CD14-positive monocyte (primary cell): ENCODE measurements around the gene GSC. TPM values are rescaled to one million over a fixed set of nuclear protein-coding genes. Genes with fewer than 3 reads are reported as not detected.

Experiments used
- DNase-seq, 3 donors: peaks; one replicate each; pipeline ENCODE4 v3.0.0-alpha.2; 2011 to 2022
- H2AFZ ChIP-seq: 2 replicates; pipeline ENCODE4 v1.6.0; 2012; ENCODE audit warnings: mild to moderate bottlenecking, low read depth, low read length, inconsistent platforms; ENCODE audit not compliant: insufficient read depth, poor library complexity, severe bottlenecking
- H3K27ac ChIP-seq, 2 donors: 1 replicate in 1 of 2; 2 replicates in 1 of 2; pipeline ENCODE4 v1.5.1; 2012 to 2013; ENCODE audit warnings: low read length in 2 of 2, control low read depth in 1 of 2, inconsistent platforms in 1 of 2, low read depth in 1 of 2, mild to moderate bottlenecking in 1 of 2
- H3K27me3 ChIP-seq, 2 donors: one replicate each; pipeline versions ENCODE4 v1.6.0 to v1.6.1; 2011 to 2013; ENCODE audit warnings: low read length in 2 of 2; ENCODE audit not compliant: control insufficient read depth in 2 of 2, insufficient read depth in 2 of 2
- H3K36me3 ChIP-seq, 2 donors: replicated peaks in 1 of 2; 1 replicate in 1 of 2; 2 replicates in 1 of 2; pipeline versions ENCODE4 v1.5.1 to v1.6.1; 2012 to 2013; ENCODE audit warnings: low read length in 2 of 2, control low read depth in 1 of 2, inconsistent platforms in 1 of 2, mild to moderate bottlenecking in 1 of 2; ENCODE audit not compliant: insufficient read depth in 2 of 2, control insufficient read depth in 1 of 2
- H3K4me1 ChIP-seq, 2 donors: 1 replicate in 1 of 2; 2 replicates in 1 of 2; pipeline versions ENCODE4 v1.5.1 to v1.6.1; 2012 to 2013; ENCODE audit warnings: low read length in 2 of 2, control low read depth in 1 of 2, inconsistent platforms in 1 of 2, mild to moderate bottlenecking in 1 of 2, moderate library complexity in 1 of 2; ENCODE audit not compliant: insufficient read depth in 2 of 2, control insufficient read depth in 1 of 2
- H3K4me2 ChIP-seq: replicated peaks from 2 replicates; pipeline ENCODE3; 2012; ENCODE audit warnings: low read length, moderate library complexity, mild to moderate bottlenecking; ENCODE audit not compliant: poor library complexity, severe bottlenecking; ENCODE audit errors: extremely low read depth
- H3K4me3 ChIP-seq, 3 experiments: fragments of 200-600 bp in 1 of 3; sonication (generic) in 1 of 3; replicated peaks in 1 of 3; 1 replicate in 2 of 3; 2 replicates in 1 of 3; pipeline ENCODE4 v1.5.1; 2011 to 2013; ENCODE audit warnings: low read length in 3 of 3, mild to moderate bottlenecking in 3 of 3, control low read depth in 2 of 3, low read depth in 2 of 3, inconsistent platforms in 1 of 3, moderate library complexity in 1 of 3
- H3K79me2 ChIP-seq: 2 replicates; pipeline ENCODE4 v1.6.0; 2012; ENCODE audit warnings: mild to moderate bottlenecking, control low read depth, inconsistent platforms, low read length, moderate library complexity; ENCODE audit not compliant: insufficient read depth
- H3K9ac ChIP-seq: 2 replicates; pipeline ENCODE4 v1.6.0; 2017; ENCODE audit warnings: low read length, mild to moderate bottlenecking; ENCODE audit not compliant: insufficient read depth, poor library complexity, severe bottlenecking
- H3K9me3 ChIP-seq, 2 donors: replicated peaks in 1 of 2; 1 replicate in 1 of 2; 2 replicates in 1 of 2; pipeline versions ENCODE4 v1.5.1 to v1.6.1; 2012 to 2013; ENCODE audit warnings: low read length in 2 of 2, control low read depth in 1 of 2; ENCODE audit not compliant: control insufficient read depth in 1 of 2, insufficient read depth in 1 of 2
- H4K20me1 ChIP-seq: 2 replicates; pipeline ENCODE4 v1.6.0; 2012; ENCODE audit warnings: mild to moderate bottlenecking, low read length, control low read depth, moderate library complexity; ENCODE audit not compliant: insufficient read depth
- H3K27ac Mint-ChIP-seq, 7 donors: one replicate each; pipeline ENCODE4 v1.8.0; 2020; ENCODE audit warnings: mild to moderate bottlenecking in 7 of 7, mixed read lengths in 7 of 7, moderate library complexity in 6 of 7, inconsistent platforms in 2 of 7
- H3K27me3 Mint-ChIP-seq, 3 donors: one replicate each; pipeline ENCODE4 v1.8.0; 2021 to 2022; ENCODE audit warnings: low read depth in 3 of 3, mild to moderate bottlenecking in 3 of 3, mixed read lengths in 3 of 3, moderate library complexity in 3 of 3, inconsistent platforms in 1 of 3
- H3K36me3 Mint-ChIP-seq, 2 donors: one replicate each; pipeline ENCODE4 v1.8.0; 2020; ENCODE audit warnings: mixed read lengths in 2 of 2, inconsistent platforms in 1 of 2, mild to moderate bottlenecking in 1 of 2
- H3K4me1 Mint-ChIP-seq: one replicate; pipeline ENCODE4 v1.8.0; 2020; ENCODE audit warnings: mild to moderate bottlenecking, mixed read lengths
- H3K4me3 Mint-ChIP-seq, 2 donors: one replicate each; pipeline ENCODE4 v1.8.0; 2020; ENCODE audit warnings: mild to moderate bottlenecking in 2 of 2, mixed read lengths in 2 of 2, moderate library complexity in 1 of 2
- H3K9me3 Mint-ChIP-seq, 7 donors: one replicate each; pipeline ENCODE4 v1.8.0; 2020 to 2022; ENCODE audit warnings: mixed read lengths in 7 of 7, mild to moderate bottlenecking in 6 of 7, moderate library complexity in 6 of 7, inconsistent platforms in 2 of 7
- WGBS: methylation state at CpG from one replicate; pipeline ENCODE4 v1.1.5; 2013; ENCODE audit warnings: missing lambda C conversion rate; ENCODE audit not compliant: insufficient coverage; 5-methylcytosine and 5-hydroxymethylcytosine counted together
- intact Hi-C, 2 donors: fragments of 100-400 bp; cut with micrococcal nuclease; formaldehyde crosslinking; loops; one replicate each; pipeline versions ENCODE4 v1.15.0 to v1.15.1; 2023
- polyA plus RNA-seq, 3 donors: library from polyadenylated mRNA; depleted of rRNA in 1 of 3; unstranded in 2 of 3; stranded (reverse) in 1 of 3; fragments of 300-500 nt in 2 of 3; fragments of >200 nt in 1 of 3; fragmentation: Illumina TruSeq in 2 of 3; gene quantifications; 1 replicate in 2 of 3; 2 replicates in 1 of 3; pipeline ENCODE4 v1.2.3, GENCODE V29; 2012 to 2021
- TF ChIP-seq, protein P1 (sequence below): fragments of 200-600 bp; IDR thresholded peaks from one replicate; pipeline ENCODE4 v1.8.0; 2022; ENCODE audit warnings: antibody characterized with exemption, mild to moderate bottlenecking

GSC gene
- polyA plus RNA-seq, 3 donors = not detected

DNA sequence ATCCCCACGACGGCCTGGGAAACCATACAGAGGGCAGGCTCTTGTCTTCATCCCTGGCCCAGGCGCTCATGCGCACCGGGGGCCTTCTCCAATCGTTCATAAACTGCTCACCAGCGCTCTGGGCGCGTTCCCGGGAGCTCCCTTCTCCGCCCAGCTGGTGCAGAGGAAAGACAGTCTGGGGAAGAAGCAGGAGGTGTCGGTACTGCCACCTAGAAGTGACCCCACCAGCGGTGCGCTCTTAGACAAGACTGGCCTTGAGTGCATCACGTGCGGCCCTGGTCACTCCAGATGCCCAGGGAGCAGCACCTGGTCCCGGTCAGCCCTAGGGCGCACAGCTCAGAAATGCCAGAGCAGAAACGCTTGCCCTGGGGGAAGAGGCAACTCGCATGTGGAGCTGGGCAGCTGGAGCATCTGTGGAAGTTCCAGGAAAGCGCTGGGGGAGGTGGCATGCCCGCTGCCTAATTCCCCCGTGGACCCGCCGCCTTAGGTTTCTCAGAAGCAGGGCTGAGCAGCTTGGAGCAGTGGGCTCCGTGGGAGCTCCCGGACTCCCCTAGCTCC lies 2.5 kb downstream of the GSC start:
- Histone ChIP-seq H3K4me3 (no peak overlapping the region), H3K4me2 (no peak overlapping the region), H3K27ac (no peak overlapping the region), H2AFZ (no peak overlapping the region), H3K36me3 (no peaks in the 10 kb centered on the region), H3K27me3 (peaks cover 79 to 93% of the 10 kb centered on the region in 2 donors), H3K9ac (no peak overlapping the region), H4K20me1 (no peaks in the 10 kb centered on the region), H3K79me2 (no peaks in the 10 kb centered on the region), H3K4me1 (peaks cover 18 to 24% of the 10 kb centered on the region in 2 donors), H3K9me3 (peaks cover 10 to 45% of the 10 kb centered on the region in 2 donors)
- Mint-ChIP-seq H3K27ac (no peak overlapping the region), H3K9me3 (peaks cover 2 to 33% (median 28%) of the 10 kb centered on the region in 7 donors), H3K36me3 (peaks cover 3 to 16% of the 10 kb centered on the region in 2 donors), H3K27me3 (peaks cover 89 to 99% (median 95%) of the 10 kb centered on the region in 3 donors), H3K4me1 (peaks cover 24% of the 10 kb centered on the region), H3K4me3 (peak overlapping the region in 1 of 2 donors; percentile 83)
- DNase-seq = no peak
- TF ChIP-seq, protein P1, sequence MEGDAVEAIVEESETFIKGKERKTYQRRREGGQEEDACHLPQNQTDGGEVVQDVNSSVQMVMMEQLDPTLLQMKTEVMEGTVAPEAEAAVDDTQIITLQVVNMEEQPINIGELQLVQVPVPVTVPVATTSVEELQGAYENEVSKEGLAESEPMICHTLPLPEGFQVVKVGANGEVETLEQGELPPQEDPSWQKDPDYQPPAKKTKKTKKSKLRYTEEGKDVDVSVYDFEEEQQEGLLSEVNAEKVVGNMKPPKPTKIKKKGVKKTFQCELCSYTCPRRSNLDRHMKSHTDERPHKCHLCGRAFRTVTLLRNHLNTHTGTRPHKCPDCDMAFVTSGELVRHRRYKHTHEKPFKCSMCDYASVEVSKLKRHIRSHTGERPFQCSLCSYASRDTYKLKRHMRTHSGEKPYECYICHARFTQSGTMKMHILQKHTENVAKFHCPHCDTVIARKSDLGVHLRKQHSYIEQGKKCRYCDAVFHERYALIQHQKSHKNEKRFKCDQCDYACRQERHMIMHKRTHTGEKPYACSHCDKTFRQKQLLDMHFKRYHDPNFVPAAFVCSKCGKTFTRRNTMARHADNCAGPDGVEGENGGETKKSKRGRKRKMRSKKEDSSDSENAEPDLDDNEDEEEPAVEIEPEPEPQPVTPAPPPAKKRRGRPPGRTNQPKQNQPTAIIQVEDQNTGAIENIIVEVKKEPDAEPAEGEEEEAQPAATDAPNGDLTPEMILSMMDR = no peak
- 5% methylated on average over 21 of the region's 27 CpGs for WGBS
- intact Hi-C loops = no loop called here

DNA sequence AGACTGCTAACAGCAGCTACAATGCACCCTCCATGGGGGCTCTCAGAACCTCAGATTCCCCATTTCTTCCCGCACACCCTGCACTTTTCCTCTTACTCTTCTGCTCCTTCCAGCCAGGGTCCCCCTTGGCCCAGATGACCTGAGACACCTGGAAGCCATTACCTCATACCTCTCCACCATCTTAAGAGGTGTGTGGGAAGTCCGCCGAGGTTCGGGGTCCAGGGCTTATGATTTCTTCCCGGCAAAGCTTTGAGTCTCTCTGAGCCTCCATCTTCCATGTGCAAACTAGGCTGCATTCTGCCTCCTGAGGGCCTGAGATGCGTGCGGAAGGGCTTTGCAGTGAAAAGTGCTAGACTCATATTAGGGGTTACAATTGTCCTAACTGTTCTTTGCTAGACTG lies 5.3 kb downstream of the GSC start:
- TF ChIP-seq, protein P1 = no peak
- H3K4me3 ChIP-seq = no peak overlapping the region
- no peaks in the 10 kb centered on the region for H3K36me3 ChIP-seq
- peak overlapping the region in 1 of 2 donors; percentile 26 for H3K4me3 Mint-ChIP-seq
- H4K20me1 ChIP-seq = no peaks in the 10 kb centered on the region
- 53% methylated on average over 3 of the region's 7 CpGs for WGBS
- DNase-seq = no peak
- no peak overlapping the region for H3K27ac Mint-ChIP-seq
- H3K27me3 Mint-ChIP-seq = peaks cover 69 to 91% (median 90%) of the 10 kb centered on the region in 3 donors
- peaks cover 10 to 27% of the 10 kb centered on the region in 2 donors for H3K9me3 ChIP-seq
- H3K4me1 Mint-ChIP-seq = peaks cover 15% of the 10 kb centered on the region
- peaks cover 3 to 7% of the 10 kb centered on the region in 2 donors for H3K36me3 Mint-ChIP-seq
- H3K4me2 ChIP-seq = no peak overlapping the region
- H3K27me3 ChIP-seq = peaks cover 57 to 79% of the 10 kb centered on the region in 2 donors
- H3K4me1 ChIP-seq = peaks cover 14 to 15% of the 10 kb centered on the region in 2 donors
- intact Hi-C loops = no loop called here
- H2AFZ ChIP-seq = no peak overlapping the region
- no peaks in the 10 kb centered on the region for H3K79me2 ChIP-seq
- H3K9ac ChIP-seq = no peak overlapping the region
- H3K27ac ChIP-seq = no peak overlapping the region
- H3K9me3 Mint-ChIP-seq = peaks cover 2 to 25% (median 14%) of the 10 kb centered on the region in 7 donors
